ENCODE measurements around the gene TGM2.

Gene TGM2

DNA sequence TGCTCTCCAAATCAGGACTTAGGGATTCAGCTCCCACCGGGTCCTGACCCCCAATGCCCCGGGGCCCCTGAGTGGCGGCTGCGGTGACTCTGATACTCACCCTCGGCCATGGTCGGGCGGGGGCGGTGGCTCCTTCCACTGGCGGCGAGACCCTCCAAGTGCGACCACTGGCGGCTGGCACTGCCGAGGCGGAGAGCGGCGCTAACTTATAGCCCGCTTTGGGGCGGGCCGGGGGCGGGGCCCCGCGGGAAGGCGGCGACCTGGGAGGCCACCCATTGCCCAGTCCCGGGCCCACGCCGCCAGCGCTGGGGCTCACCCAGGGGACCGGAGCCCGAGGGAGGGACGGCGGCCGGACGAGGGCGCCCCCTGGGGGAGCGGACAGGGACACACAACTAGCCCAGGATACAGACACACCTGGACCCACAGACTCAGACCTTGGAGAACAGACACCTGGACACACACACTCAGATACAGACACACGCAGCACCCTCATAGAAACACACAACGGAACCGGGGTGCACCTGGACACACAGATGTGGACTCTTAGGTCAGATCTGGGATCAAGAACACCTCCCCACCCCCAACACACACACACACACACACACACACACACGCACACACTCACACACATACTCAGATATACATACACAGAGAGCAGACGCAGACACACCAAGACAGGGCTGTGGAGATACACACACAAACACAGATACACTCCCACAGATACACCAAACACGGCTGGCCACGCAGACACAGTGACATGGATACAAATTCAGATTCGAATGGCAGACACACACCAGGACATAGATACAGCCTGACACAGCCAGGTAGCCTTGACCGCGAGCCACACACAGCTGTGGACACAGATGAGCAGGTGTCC is at the start of gene TGM2:
TSS of gene TGM2 (minus strand) at position 182 of the 877 bp plus-strand sequence. CDS start at position 110, 72 bp downstream.
- peak; percentile 43 to 78 for DNase-seq

DNA sequence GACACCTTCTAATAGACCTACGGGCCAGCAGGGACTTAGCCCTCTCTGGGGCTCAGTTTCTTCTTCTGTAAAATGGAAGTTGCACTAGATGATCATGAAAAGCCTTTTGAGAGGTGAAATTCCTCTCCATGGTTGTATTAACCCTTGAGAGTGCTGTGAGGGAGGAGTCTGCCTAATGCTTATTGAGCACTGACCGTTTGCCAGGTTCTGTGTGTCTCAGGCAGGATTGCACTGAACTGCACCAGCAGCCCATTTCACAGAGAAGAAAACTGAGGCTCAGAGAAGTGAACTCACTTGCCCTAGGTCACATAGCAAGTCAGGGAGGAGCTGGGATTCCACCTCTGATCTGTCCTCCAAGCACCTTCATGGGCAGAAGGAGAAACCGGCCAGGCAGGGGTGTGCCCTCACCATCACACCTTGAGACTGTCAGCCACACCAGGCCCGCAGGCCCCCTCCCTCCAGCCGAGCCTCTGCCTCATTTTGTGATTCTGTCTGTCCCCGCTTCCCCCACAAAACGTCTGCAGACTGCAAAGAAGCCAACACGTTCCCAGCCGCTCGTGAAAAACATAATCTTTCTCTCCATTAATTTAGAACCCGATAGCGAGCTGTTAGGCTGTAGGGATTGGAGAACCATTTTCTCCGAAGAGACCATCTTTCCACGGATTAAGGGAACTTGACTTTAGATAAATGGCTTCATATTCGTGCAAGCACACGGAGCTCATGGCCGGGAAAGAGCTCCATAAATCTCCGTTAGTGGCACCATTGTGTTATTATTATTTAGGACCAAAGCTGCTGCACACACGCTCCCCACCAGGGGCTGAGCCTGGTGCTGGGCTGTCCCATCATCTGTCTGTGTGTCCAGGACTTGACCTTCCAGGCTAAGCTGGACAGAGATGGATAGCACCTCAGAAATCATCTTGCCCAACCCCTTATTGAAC is 49.5 kb upstream of the TGM2 start:
- DNase-seq = no peak

DNA sequence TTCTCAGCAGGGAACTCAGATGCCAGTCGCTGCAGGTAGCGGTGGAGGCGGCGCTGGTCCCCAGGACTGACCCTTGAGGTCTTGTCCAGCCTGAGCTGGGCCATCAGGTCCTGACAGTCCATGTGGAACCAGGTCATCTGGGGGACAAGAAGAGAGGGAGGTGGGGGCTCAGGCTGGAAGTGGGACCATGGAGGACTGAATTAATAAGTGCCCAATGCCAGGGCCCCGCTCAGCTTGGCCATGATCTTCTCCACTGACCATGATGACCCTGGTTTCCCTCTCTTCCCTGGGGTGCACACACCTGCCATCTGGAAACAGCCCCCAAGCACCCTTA is 48.5 kb upstream of the TGM2 start:
- no peak for DNase-seq

DNA sequence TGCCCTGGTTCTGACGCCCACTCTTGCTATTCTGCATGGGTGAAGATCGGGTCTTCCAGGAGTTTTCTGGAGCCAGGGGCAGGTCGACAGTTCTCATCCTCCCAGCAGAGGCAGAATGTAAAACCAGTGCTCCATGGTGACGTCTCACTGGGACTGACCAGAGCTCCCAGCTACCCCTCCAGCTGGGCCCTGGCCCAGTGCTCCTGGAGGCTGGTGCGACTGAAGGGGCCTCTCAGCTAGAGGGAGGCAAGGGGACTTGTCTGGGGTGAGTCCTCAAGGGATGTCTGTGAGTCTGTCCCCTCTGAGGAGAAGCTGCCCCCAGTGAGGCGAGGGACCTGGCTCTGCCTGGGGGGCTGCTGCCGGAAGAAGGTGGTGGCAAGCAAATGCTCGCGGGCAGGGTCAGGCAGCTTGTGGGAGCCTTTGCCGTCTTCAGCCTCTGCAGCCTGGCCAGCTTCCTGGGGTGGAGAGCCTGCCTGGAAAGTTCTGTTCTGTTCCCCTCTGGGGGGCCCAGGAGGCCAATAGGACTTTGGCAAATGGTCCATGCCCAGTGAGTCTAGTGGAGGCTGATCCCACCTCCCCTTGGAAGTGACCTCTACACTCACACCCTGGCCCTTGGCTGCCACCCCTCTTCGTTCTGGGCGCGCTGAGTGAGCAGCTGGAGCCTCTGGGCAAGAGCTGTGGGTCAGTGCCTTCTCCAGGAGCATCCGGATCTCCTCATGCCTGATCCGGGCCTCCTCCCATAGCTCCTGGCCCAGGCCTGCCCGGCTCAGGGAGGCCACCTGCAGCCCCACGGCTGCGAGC is 47.9 kb upstream of the TGM2 start:
- no peak for DNase-seq

DNA sequence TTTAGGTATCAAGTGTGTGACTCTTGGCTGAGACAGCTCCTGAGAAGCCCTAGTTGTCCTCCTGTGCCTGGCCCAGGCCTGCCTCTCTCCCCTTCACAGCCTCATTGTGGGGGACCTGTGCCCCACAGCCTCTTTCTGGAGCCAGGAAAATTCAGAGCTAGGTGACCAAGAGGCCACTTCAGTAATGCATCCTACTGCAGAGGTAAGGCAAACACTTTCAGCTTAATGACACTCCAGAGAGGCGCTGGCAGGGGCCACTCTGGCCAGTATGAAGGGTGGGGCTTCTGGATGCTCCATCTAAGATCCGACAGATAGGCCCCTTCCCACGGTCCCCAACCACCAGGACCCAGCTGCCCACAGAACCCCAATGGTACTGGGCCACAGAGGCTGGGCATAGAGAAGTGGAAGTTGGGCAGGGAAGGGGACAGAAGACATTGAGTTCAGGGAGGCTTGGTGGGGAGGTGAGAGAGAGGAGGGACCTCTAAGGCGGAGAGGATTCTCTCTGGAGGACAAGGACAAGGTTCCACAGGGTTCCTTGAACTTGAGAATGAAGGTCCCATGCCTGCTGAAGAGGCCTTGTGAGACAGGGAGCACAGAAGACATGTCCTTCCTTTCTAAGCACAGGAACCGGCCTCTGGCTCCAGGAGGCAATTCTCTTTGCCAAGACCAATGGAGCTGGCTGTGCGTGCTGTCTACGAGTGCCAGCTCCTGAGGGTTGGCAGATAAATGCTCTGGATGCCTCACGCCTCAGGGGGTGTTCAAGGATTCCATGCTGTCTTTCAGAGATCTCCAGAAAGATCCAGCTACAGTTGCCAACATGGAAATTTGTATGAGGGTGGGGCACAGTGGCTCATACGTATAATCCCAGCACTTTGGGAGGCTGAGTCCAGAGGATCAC is 46.4 kb upstream of the TGM2 start:
- DNase-seq = no peak

DNA sequence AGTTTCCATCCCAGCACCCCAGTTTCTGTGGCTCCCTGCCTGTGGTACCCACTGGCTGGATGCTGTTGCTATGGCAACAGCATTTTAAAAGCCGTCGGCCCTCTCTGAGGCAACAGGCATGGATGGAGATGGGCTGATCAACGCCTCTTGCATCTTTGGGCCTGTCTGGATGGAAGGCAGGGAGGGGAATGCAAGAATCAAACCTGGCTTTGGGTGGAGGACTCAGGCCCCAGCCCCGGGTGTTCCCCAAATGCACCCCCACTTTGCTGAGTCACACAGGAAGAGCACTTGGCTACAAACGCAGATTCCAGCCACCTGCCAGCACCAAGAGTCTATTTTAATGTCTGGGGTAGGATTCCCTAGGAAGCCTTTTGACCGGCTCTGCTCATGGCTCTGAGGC is 45.7 kb upstream of the TGM2 start:
- no peak for DNase-seq

DNA sequence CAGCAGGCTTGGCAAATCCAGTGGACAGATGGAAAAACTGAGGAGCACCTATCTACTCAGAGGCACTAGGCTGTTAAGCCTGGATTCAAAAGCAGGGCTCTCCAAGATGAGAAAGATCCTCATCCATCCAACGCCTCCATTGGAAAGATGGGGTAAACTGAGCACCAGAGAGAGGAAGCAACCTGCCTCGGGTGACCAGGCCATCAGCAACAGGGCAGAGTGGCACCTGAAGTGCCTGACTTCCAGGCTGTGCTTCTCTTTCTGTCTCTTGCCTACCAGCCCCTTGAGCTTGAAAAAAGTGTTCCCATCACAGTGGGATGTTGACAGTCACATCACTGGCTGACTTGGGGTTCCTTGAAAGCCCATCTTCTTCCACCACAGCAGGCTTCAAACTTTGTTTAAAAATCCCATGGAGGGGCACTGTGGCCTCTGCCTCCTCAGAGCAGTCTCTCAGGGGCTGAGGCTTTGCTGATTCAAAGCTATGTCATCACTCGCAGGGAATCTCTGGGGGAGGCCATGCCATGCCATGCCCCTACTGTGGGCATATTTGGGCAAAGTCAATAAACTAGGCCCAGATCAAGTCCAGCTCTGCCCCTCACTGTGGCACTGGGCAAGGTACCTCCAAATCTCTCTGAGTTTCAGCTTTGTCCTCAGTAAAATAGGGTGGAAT is 44.8 kb upstream of the TGM2 start:
- no peak for DNase-seq

DNA sequence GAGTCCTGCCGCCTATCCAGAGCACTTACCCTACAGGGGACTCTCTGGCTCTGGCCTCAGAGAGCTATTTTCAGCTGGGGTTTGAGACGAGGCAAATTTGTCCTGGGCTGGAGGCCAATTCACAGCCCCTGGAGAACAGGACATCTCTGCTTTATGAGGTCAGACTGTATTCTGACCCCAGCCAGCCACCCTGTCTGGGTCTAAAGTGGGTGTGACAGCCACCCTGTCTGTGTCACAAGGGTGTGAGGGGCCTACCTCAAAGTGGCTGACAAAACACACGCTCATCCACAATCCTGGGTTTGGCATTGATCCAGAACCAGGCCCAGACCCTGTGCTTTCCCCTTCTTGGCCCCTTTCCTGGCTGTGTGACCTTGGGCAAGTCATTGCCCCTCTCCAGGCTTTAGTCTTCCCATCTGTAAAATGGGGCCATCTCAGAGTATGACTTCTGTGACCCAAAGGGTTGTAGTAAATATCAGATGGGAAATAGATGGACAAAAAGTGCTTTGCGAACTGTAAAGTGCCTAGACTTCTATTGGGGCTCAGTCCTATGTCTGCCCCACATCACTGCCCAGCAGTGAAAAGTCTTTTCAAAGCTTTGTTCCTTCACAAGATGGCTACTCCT is 44.1 kb upstream of the TGM2 start:
- DNase-seq = no peak

DNA sequence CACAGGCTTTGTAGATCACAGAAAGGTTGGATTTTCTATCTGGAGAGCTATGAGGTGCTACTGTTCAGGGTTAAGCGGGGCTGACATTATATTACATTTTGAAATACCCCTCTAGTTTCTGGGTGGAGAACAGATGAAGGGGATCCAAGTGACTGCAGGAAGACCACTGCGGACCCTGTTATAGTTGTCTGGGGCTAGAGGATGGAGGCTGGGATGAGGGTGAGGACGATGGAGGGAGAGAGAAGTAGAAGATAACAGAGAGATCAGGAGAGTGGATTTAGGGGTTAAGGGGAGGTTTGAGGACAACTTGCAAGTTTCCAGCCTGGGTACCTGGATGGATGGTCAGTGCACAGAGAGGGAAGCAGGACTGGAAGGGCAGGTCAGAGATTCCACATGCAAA is 43.5 kb upstream of the TGM2 start:
- no peak for DNase-seq

DNA sequence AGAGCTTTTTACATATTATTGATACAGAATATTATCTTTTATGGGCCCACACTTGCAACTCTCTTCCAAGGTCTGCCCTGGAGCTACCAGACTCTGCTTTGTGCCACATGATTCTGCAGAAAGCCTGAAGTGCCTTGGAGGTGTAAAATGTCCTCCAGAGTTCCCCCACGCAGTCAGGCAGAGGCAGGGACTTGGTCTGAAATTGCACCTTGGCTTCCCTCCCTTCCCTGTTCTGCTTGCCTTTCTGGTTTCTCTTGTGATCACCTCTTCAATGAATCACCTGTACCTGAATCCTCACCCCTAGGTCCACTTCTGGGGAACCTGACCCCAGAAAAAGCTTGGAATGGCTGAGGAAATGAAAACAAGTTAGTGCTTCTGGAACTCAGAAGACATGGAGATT is 43.0 kb upstream of the TGM2 start:
- DNase-seq = no peak

DNA sequence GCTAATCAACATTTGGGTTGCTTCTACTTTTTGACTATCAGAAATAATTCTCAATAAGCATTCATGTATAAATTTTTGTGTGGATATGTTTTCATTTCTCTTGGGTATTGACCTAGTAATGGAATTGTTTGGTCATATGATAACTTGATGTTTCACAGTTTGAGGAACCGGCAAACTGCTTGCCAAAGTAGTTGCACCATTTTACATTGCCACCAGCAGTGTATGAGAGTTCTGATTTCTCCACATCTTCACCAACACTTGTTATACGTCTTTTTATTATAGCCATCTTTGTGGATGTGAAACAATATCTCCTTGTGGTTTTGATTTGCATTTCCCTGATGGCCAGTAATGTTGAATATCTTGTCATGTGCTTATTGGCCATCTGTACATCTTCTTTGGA is 42.6 kb upstream of the TGM2 start:
- DNase-seq = no peak

DNA sequence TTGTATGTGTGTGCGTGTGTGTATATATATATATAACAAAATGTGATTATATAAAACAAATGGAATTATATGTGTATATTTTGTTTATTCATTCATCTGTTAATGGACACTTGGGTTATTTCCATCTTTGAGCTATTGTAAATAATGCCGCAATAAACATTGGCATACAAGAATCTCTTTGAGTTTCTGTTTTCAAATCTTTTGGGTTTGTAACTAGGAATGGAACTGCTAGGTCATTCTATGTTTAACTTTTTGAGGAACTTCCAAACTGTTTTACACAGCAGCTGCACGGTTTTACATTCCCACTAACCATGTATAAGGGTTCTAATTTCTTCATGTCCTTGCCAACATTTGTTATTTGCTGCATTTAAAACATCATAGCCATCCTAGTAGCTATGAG is 39.9 kb upstream of the TGM2 start:
- DNase-seq = no peak

DNA sequence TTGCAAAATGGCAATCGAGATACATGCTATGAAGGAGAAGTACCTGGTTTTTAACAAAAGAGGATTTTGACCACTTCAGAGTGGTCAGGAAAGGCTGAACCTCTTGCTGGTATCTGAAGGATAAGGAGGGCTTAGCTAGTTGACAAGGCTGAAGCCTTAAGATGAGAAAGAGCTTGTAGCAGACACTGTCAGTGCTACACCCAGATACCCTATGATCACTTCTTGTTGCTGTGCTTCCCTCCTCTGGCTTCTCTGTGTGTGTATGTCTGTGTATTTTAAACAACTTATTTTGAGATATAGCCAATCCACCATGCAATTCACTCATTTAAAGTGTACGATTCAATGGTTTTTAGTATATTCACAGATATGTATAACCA is 38.9 kb upstream of the TGM2 start:
- no peak for DNase-seq

DNA sequence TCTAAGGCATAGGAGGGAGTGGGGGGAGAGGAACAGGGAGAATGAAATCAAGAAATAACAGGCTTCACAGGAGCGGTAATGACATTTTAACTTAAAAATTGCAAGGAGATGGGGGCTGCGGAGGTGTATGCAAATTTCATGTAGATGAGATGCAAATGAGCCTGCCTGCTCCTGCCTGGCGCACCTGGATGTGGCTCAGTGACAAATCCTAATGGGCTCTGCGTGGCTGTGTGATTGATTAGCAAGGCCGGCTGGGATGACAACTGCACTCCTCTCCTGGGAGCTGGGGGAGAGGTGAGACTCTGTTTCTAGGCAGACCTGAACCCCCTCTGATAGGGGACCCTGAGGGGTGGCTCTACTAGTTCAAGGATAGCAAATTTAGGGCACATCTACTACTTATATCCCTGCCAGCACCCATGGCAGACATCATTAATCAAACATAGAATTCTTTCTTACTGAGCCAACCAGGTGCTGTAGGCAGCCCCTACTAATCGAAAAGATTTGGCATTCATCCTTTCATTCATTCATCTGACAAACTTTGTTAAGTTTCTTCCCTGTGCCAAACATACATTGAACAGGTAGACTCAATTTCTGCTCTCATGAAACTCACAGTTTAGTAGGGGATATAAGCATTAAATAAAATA is 38.4 kb upstream of the TGM2 start:
- no peak for DNase-seq

DNA sequence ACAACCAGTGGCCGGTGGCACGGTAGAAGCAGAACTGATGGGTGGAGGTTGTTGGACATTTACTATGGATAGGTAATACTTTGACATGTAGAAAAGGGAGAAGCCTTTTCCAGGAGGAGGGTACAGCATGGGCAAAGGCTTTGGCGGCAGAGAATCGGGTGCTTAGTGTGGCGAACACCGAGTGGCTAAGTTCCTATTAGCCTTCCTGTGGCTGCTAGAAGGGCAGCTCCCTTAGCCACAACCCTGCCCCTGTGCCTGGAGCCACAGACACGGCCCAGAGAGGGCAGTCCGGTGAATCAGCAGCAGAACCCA is 37.9 kb upstream of the TGM2 start:
- DNase-seq = no peak

DNA sequence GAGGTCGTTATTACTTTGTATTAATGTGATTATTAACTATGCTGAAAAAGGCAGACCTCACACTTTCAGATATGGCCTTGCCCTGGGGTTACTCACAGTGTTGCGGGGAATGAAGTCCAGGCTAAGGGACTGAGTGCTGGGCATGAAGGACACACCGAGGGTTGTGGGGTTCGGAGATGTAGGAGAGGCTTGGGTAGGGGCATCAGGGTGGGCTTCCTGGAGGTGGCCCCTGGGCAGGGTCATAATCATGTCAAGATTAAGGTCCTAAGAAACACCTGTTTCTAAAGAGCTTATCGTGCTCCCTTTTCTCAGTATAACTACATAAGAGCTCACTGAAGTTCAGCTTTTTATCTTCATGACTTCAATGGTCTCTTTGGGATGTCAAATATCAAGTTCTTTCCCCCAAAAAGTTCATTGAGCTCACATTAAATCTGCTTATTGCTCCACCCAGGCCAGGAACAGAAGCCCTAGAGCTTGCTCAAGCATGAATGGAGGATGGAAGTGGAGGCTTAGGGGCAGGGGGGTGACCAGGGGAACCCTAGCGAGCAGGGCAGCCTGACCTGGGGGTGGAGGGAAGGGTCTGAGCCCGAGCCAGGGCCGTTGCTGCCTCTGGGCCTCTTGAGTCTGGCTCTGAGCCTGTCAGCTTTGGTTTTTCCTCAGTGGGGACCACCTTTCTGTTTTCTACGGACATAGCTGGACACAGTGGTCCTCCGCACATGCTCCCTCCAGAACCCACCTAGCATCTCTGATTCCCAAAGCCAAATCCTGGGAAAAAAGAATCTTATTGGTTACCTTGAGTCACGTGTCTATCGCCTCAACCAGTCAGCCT is 37.3 kb upstream of the TGM2 start:
- no peak for DNase-seq

DNA sequence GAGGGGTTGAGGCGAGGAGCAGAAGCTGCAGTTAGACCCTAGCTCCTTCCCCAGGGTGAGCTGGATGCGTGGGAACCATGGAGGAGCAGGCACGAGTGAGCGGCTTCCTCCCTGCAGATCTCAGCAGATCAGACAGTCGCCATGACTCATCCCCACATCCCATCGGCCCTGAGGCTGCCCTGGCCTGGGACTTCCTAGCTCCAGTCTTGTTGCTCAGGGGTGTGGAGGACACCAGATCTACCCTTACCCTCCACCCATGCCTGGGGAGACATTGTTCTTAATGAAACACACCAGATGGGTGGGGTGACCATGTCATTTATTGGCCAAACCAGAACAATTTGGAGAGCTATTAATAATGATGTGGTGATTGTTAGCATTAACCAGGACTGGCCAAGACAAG is 36.3 kb upstream of the TGM2 start:
- no peak for DNase-seq

DNA sequence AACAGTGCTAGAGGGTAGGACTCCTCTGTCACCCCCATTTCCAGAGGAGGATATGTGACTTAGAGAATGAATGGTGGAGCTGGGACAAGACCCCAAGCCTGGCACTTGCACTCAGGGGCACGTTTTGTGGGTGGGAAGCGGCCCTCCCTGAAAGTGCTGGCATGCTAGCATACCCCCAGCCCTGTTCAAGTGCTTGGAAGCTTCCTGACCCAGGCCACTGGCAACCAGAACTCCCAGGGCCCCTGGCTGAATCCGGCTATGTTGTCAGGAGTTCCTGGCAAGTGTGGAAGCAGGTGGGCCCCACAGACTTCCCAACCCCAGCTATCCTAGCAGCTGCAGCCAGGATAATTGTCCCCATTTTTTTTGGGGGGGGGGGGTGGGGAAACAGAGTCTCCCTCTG is 35.6 kb upstream of the TGM2 start:
- DNase-seq = no peak

DNA sequence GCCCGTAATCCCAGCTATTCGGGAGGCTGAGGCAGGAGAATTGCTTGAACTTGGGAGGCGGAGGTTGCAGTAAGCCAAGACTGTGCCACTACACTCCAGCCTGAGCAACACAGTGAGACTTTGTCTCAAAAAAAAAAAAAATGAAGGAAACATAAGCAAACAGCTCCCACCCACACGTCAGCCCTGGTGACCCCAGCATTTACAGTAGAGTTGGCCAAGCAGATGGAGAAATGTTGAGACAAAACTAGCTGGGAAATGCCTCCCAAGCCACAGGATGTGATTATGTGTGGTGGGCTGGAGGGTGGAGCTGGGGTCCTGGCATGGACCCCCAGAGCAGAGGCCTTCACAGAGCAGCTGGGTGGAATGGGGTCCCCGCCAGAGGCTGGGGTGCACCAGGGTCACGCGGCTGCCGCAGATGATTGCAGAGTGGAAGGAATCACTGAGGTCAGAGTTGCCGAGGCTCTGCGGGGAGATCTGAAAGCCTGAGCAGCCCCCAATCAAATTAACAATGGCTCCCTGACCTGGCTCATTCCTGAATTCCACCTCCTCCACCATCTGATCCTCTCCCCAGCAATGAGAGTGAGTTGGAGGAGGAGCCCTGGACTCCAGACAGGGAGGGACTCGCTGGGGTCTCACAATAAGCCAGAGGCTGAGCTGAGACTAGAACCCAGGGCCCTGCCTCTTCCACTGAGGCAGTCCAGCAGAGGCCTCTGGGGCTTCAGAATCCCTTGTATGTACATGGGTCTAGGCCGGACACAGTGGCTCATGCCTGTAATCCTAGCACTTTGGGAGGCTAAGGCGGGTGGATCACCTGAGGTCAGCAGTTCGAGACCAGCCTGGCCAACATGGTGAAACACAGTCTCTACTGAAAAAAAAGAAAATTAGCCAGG is 34.7 kb upstream of the TGM2 start:
- no peak for DNase-seq
